ENCODE measurements around the gene PARP3. TPM values are rescaled to one million over a fixed set of nuclear protein-coding genes. Genes with fewer than 3 reads are reported as not detected.
A peak's percentile ranks its signal among the peaks of the same experiment; 100 is the strongest.

The PARP3 gene
- total RNA-seq, 1 donor from 2014 or later, result 12.7 TPM

DNA sequence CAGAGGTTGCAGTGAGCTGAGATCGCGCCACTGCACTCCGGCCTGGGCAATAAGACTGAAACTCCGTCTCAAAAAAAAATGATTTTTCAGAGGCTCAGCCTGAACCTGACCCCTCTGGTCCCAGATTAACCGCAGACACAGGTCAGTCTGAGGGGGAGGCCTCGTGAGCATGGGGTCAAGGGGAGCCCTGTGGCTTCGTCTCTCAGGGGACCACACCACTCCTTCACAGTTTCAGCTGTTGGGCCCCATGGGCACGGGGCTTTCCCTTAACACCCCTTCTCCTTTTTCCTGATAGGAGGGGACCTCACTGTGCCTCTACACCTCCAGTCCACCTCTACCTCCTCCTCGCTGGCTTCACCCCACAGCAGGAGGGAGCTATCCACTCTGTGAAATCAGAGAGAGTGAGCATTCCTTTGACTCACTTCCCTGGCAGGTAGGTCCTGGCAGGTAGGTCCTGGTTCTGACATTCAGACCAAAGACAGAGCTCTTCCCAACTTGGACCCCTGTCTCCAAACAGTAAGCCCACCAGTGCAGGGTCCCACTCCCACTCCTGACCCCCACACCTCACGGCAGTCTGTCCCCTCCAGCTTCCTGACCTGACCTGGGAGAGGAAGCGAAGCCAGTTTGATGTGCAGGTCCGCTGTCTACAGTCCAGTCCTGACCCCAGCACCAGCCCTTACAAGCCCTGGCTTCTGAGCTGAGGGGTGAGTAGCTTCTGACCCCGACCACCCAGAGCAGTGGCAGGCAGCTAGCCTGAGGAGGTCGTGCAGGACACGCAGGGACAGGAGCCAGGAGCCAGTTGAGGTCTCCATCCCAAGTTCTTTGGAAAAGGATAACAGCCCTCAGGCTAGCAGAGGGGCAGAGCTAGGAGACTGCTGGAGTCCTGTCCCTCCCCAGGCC is 9.4 kb upstream of the PARP3 start:
- intact Hi-C loops (cut with micrococcal nuclease), result no loop called here
- POLR2A ChIA-PET, result interaction anchor here (1.5 kb wide), 1 partner anchor 9 kb away, joined by 5 read pairs; the partner anchor contains the start of genes PARP3 and RRP9
- no peaks in the 10 kb centered on the region for H3K4me1 Mint-ChIP-seq
- TF ChIP-seq, protein P1, sequence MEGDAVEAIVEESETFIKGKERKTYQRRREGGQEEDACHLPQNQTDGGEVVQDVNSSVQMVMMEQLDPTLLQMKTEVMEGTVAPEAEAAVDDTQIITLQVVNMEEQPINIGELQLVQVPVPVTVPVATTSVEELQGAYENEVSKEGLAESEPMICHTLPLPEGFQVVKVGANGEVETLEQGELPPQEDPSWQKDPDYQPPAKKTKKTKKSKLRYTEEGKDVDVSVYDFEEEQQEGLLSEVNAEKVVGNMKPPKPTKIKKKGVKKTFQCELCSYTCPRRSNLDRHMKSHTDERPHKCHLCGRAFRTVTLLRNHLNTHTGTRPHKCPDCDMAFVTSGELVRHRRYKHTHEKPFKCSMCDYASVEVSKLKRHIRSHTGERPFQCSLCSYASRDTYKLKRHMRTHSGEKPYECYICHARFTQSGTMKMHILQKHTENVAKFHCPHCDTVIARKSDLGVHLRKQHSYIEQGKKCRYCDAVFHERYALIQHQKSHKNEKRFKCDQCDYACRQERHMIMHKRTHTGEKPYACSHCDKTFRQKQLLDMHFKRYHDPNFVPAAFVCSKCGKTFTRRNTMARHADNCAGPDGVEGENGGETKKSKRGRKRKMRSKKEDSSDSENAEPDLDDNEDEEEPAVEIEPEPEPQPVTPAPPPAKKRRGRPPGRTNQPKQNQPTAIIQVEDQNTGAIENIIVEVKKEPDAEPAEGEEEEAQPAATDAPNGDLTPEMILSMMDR (IDR thresholded peaks at IDR 0.05), result no peak
- ATAC-seq (ENCODE audit: low read depth) (no peak), DNase-seq (no peak)
- no peaks in the 10 kb centered on the region for H3K27me3 Mint-ChIP-seq
- no peaks in the 10 kb centered on the region for H3K9me3 Mint-ChIP-seq
- peaks cover 63% of the 10 kb centered on the region for H3K36me3 Mint-ChIP-seq (ENCODE audit: low read depth)
- no peak overlapping the region for H3K4me3 Mint-ChIP-seq
- CTCF ChIA-PET, result no interaction called here
- H3K27ac Mint-ChIP-seq, result no peak overlapping the region

- DNase-seq, result no peak
- no peaks in the 10 kb centered on the region for H3K27me3 Mint-ChIP-seq
- POLR2A ChIA-PET, result interaction anchor here (1.5 kb wide), 1 partner anchor 8 kb away, joined by 5 read pairs; the partner anchor contains the start of genes PARP3 and RRP9
- no peaks in the 10 kb centered on the region for H3K4me1 Mint-ChIP-seq
- H3K9me3 Mint-ChIP-seq, result no peaks in the 10 kb centered on the region
- H3K4me3 Mint-ChIP-seq, result no peak overlapping the region
- CTCF ChIA-PET, result no interaction called here
- TF ChIP-seq, protein P1 (IDR thresholded peaks at IDR 0.05), result no peak
- no peak overlapping the region for H3K27ac Mint-ChIP-seq
- no peak for ATAC-seq (ENCODE audit: low read depth)
- intact Hi-C loops (cut with micrococcal nuclease), result no loop called here
- H3K36me3 Mint-ChIP-seq (ENCODE audit: low read depth), result peaks cover 71% of the 10 kb centered on the region
Observed at GRCh38 chr3:51933471-51934138, 8.6 kb upstream of the PARP3 start.

- Mint-ChIP-seq H3K36me3 (ENCODE audit: low read depth) (peaks cover 77% of the 10 kb centered on the region), H3K4me1 (peaks cover 4% of the 10 kb centered on the region), H3K9me3 (no peaks in the 10 kb centered on the region), H3K4me3 (no peak overlapping the region), H3K27me3 (no peaks in the 10 kb centered on the region), H3K27ac (peak overlapping the region; percentile 42)
- DNase-seq (peak; percentile 1), ATAC-seq (ENCODE audit: low read depth) (no peak)
- intact Hi-C loops (cut with micrococcal nuclease), result no loop called here
- POLR2A ChIA-PET, result no interaction called here
- CTCF ChIA-PET, result no interaction called here
- TF ChIP-seq, protein P1 (IDR thresholded peaks at IDR 0.05), result no peak
Observed at GRCh38 chr3:51934139-51934850, 7.9 kb upstream of the PARP3 start.

DNA sequence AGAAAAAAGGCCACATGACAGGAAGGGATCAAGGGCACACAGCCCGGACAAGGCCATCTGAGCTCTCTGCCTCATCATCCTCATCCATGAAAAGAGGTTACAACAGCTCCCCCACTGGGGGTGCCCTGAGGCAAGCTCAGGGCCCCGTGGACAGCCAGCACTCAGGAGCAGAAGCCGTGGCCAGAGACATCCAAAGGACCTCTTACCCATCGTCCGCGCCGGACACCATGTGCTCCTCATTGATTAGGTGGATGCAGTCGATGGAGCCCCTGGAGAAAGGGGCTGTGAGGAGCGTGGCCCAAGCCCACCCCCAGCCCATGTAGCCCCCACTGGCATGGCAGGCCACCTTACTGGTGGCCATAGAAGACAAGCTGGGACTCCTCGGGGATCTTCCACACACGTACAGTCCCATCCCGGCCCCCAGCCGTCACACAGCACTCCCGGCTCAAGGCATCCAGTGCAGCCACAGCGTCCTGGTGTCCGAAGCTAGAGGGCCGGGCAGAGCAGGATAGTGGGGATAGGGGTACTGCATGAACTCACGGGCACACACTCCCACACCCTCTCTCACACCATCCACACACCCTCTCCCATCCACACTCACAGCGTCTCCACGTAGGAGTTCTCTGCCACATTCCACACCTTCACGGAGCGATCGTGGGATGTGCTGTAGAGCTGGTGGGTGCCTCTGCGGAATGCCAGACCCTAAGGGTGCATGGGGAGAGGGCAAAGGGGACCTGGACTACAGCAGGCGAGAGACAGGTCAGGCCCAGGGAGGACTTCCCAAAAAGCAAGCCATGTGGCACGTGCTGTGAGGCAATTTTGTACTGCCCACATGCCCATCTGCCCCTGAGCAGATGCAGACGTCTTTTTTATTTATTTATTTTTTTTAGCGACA is 6.9 kb upstream of the PARP3 start:
- Mint-ChIP-seq H3K27me3 (no peaks in the 10 kb centered on the region), H3K4me3 (no peak overlapping the region), H3K27ac (no peak overlapping the region), H3K36me3 (ENCODE audit: low read depth) (peaks cover 80% of the 10 kb centered on the region), H3K4me1 (peaks cover 13% of the 10 kb centered on the region), H3K9me3 (no peaks in the 10 kb centered on the region)
- ChIA-PET POLR2A (no interaction called here), CTCF (no interaction called here)
- intact Hi-C loops (cut with micrococcal nuclease), result no loop called here
- TF ChIP-seq, protein P1 (IDR thresholded peaks at IDR 0.05), result no peak
- DNase-seq, result peak; percentile 9
- ATAC-seq (ENCODE audit: low read depth), result no peak

All from activated B cell treated with CpG ODN at 0.5 μM for 24 hours (primary cell).